ENCODE data around the gene PAK4. TPM values are rescaled to one million over a fixed set of nuclear protein-coding genes. Genes with fewer than 3 reads are reported as not detected.
A peak's percentile ranks its signal among the peaks of the same experiment; 100 is the strongest.
"Not testable (repeated sequence)": the region's sequence is repeated elsewhere in the genome, so short reads cannot be mapped to it uniquely, and the experiment has no call there.

Gene PAK4
- total RNA-seq, 1 donor from 2014 or later = 0.82 TPM

GRCh38 chr19:39098365-39099269 lies 27.0 kb upstream of the PAK4 start:
- DNase-seq (ENCODE audit: low spot score in 2 of 2) = no peak
- no peak for FAIRE-seq

DNA sequence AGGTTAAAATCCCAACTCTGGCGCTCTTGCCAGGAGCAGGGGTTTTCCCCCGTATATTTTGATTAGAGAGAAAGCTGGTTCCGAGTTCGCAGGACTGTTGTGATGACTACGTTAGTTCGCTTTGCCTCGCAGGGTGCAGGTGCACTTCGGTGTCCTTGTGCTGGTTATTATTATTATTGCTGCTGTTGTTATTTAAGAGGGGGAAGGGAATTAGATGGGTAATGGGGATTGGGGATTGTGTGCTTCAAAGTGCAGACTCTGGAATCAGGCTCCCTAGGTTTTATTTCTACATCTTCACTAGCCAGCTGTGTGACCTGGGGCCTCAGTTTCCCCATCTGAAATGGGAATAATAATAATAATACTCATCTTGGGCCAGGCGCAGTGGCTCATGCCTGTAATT lies 26.2 kb upstream of the PAK4 start:
- no peak for DNase-seq (ENCODE audit: low spot score in 2 of 2)
- no peak for FAIRE-seq

GRCh38 chr19:39100500-39101166 lies 25.0 kb upstream of the PAK4 start:
- DNase-seq (ENCODE audit: low spot score in 2 of 2) = no peak
- no peak for FAIRE-seq

DNA sequence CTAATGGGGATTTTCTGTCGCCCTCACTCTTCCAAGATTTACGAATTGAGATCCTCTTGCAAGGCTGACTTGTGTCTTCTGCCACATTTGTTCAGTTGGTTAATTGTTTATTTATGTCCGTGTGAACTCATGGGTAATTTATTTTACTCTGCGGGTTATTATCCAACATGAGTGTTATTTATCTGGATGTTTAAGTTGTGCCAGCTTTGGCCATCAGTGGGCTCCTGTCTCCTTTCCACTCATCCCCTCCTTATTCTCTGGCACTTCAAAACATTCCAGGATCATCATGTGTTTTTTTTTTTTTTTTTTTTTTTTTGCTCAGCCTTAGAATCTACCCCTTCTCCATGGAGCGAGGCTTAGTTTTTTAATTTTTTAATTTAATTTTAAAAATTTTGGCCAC lies 22.4 kb upstream of the PAK4 start:
- FAIRE-seq (no peak), DNase-seq (ENCODE audit: low spot score in 2 of 2) (no peak)

DNA sequence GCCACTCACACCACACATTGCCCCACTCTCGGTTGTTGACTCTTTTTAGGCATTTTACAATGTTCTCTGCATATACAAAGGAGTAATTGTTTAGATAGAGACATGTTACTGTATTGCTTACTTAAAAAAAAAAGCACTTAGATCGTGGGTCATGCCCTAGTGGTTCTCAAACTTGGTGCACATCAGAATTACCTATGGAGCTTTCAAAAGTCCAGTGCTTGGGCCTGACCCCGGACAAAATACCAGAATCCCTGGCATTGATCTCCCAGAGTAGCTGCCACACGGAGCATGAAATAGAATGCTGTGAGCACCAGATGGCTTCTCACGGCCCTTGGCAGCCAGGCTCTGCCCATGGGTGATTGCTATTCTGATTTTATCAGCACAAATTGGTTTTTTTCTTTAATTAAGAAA lies 21.4 kb upstream of the PAK4 start:
- FAIRE-seq (no peak), DNase-seq (ENCODE audit: low spot score in 2 of 2) (peak in 1 of 2 donors; percentile 33)

DNA sequence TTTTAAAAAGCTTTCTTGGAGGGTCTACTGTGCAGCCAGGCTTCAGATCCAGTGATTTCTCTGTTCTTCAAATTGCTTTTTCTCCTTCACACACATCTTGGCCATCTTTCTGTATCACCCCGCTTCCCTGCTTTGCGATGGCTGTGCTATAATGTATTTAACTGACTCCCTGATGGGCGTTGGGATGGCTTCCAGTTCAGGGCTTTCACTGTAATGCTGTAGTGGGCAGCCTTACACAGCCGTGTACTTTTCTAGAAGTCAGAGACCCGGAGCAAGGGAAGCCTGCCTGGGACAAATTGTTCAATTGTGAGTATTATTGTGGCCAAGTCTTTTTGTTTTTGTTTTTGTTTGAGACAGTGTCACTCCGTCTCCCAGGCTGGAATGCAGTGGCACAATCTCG lies 19.4 kb upstream of the PAK4 start:
- DNase-seq (ENCODE audit: low spot score in 2 of 2) = no peak
- FAIRE-seq = no peak

GRCh38 chr19:39109641-39110040 lies 15.9 kb upstream of the PAK4 start:
- no peak for FAIRE-seq
- no peak for DNase-seq (ENCODE audit: low spot score in 2 of 2)

GRCh38 chr19:39110263-39110967 lies 15.2 kb upstream of the PAK4 start:
- FAIRE-seq = no peak
- DNase-seq (ENCODE audit: low spot score in 2 of 2) = peak in 1 of 2 donors; percentile 76

- no peak for DNase-seq (ENCODE audit: low spot score in 2 of 2)
- FAIRE-seq = no peak
Measured at GRCh38 chr19:39111593-39112199, 13.9 kb upstream of the PAK4 start.

DNA sequence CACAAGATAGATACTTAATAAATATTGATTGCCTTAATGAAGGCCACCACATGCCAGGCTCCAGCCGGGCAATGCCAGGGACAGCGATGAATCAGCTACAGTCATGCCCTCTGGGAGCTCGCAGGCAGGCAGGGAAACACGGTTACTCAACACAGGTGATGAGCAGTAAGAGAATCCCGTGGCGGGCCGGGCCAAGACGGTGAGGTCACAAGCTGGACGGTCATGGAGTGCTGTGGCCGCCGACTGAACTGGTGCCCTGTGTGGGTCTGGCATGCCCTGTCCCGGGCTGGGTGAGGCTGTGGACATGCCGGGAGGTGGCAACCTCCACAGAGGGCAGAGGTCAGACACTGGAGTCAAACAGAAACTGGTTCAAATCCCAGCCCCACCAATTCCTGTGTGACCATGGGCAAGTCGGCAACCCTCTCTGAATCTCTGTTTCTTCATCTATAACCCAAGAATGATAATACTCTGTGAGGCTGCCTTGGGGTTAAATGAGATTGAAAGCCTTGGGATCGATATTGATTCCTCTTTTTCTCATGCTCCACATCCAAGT lies 13.2 kb upstream of the PAK4 start:
- no peak for DNase-seq (ENCODE audit: low spot score in 2 of 2)
- no peak for FAIRE-seq

- no peak for DNase-seq (ENCODE audit: low spot score in 2 of 2)
- no peak for FAIRE-seq
Measured at GRCh38 chr19:39113199-39113598, 12.4 kb upstream of the PAK4 start.

DNA sequence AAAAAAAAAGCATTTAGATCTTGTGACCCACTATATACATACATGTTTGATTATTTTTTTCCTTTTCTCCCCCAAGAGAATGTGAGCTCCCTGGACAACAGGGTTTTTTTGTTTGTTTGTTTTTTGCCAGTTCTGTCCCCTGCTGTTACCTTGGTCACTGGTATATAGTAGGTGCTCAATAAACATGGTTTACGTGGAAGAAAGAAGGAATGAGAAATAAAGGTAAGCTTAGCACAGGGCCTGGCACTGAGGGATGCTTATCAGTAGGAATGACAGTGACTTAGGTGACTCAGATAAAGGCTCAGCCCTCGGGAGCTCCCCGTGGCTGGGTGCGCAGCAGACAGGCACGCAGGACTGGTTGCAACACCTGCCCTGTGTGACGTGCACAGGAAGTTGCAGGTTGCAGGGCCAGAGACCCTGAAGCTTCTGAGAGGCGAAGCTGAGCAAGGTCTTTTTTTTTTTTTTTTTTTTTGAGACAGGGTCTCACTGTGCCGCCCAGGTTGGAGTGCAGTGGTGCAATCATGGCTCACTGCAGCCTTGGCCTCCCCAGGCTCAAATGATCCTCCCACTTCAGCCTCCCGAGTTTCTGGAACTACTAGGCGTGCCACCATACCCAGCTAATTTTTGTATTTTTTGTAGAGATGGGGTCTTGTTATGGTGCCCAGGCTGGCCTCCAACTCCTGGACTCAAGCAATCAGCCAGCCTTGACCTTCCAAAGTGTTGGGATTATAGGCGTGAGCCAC lies 10.3 kb upstream of the PAK4 start:
- DNase-seq (ENCODE audit: low spot score in 2 of 2) (no peak), FAIRE-seq (no peak)

- DNase-seq (ENCODE audit: low spot score in 2 of 2); FAIRE-seq: not testable (repeated sequence)
Measured at GRCh38 chr19:39117023-39117422, 8.6 kb upstream of the PAK4 start.

GRCh38 chr19:39119830-39120229 lies 5.8 kb upstream of the PAK4 start:
- no peak for DNase-seq (ENCODE audit: low spot score in 2 of 2)
- no peak for FAIRE-seq

GRCh38 chr19:39122934-39123731 lies 2.5 kb upstream of the PAK4 start:
- no peak for FAIRE-seq

GRCh38 chr19:39124136-39124764 lies 1.3 kb upstream of the PAK4 start:
- no peak for FAIRE-seq
- no peak for DNase-seq (ENCODE audit: low spot score in 2 of 2)

More at GRCh38 chr19:39122934-39123731, 2.5 kb upstream of the PAK4 start:
- DNase-seq (ENCODE audit: low spot score in 2 of 2) = no peak

GRCh38 chr19:39125199-39125553 lies 410 bp upstream of the PAK4 start:
- no peak for FAIRE-seq
- no peak for DNase-seq (ENCODE audit: low spot score in 2 of 2)
